OCI-LY1 (cell line): ENCODE data around the gene WNT2B.

Experiments
- CTCF ChIP-seq: fragments of 200-600 bp; sonication (generic), shearing (Covaris generic); IDR thresholded peaks from 2 replicates; pipeline ENCODE4 v1.5.1; 2017; ENCODE audit warnings: mild to moderate bottlenecking, antibody characterized with exemption, low read length, moderate library complexity, mixed read lengths
- EZH2 ChIP-seq: fragments of 200-600 bp; sonication (generic), shearing (Covaris generic); IDR thresholded peaks from 2 replicates; pipeline ENCODE4 v1.8.0; 2017; ENCODE audit warnings: borderline replicate concordance, mixed run types, mild to moderate bottlenecking, antibody characterized with exemption, low read length, moderate library complexity, mixed read lengths

GRCh38 chr1:112502826-112503225, 5.9 kb upstream of the WNT2B start:
- TF ChIP-seq CTCF (no peak), EZH2 (no peak)
